Measurements from ENCODE around the gene TMEM178A.

The TMEM178A gene

GRCh38 chr2:39685126-39685525, 19.4 kb downstream of the TMEM178A start:
- no peak overlapping the region for H3K4me3 ChIP-seq (ENCODE audit: low read depth, low read length)
- TF ChIP-seq CTCF (IDR thresholded peaks at IDR 0.05; ENCODE audit: borderline replicate concordance, insufficient read depth, low read depth, low read length), result no peak

- no peak overlapping the region for H3K4me3 ChIP-seq (ENCODE audit: low read depth, low read length)
- no peak for TF ChIP-seq CTCF (IDR thresholded peaks at IDR 0.05; ENCODE audit: borderline replicate concordance, insufficient read depth, low read depth, low read length)
Observed at GRCh38 chr2:39686456-39686855, 20.7 kb downstream of the TMEM178A start.

- H3K4me3 ChIP-seq (ENCODE audit: low read depth, low read length), result no peak overlapping the region
- TF ChIP-seq CTCF (IDR thresholded peaks at IDR 0.05; ENCODE audit: borderline replicate concordance, insufficient read depth, low read depth, low read length), result no peak
Observed at GRCh38 chr2:39688181-39688580, 22.5 kb downstream of the TMEM178A start.

GRCh38 chr2:39689272-39689841, 23.6 kb downstream of the TMEM178A start:
- H3K4me3 ChIP-seq (ENCODE audit: low read depth, low read length), result no peak overlapping the region
- no peak for TF ChIP-seq CTCF (IDR thresholded peaks at IDR 0.05; ENCODE audit: borderline replicate concordance, insufficient read depth, low read depth, low read length)

- TF ChIP-seq CTCF (IDR thresholded peaks at IDR 0.05; ENCODE audit: borderline replicate concordance, insufficient read depth, low read depth, low read length), result no peak
- no peak overlapping the region for H3K4me3 ChIP-seq (ENCODE audit: low read depth, low read length)
Observed at GRCh38 chr2:39689876-39690275, 24.2 kb downstream of the TMEM178A start.

- no peak for TF ChIP-seq CTCF (IDR thresholded peaks at IDR 0.05; ENCODE audit: borderline replicate concordance, insufficient read depth, low read depth, low read length)
- H3K4me3 ChIP-seq (ENCODE audit: low read depth, low read length), result no peak overlapping the region
Observed at GRCh38 chr2:39693245-39693644, 27.5 kb downstream of the TMEM178A start.

GRCh38 chr2:39696101-39696553, 30.4 kb downstream of the TMEM178A start:
- no peak overlapping the region for H3K4me3 ChIP-seq (ENCODE audit: low read depth, low read length)
- no peak for TF ChIP-seq CTCF (IDR thresholded peaks at IDR 0.05; ENCODE audit: borderline replicate concordance, insufficient read depth, low read depth, low read length)
